Bladder microvascular endothelial cell (primary cell): ENCODE measurements around the gene TBX22. TPM values are rescaled to one million over a fixed set of nuclear protein-coding genes. Genes with fewer than 3 reads are reported as not detected.

Experiments used
- total RNA-seq: library from RNA; depleted of rRNA; stranded (reverse); fragments of >200 nt; gene quantifications from 2 replicates; pipeline ENCODE4 v1.2.3, GENCODE V29; 2014

The TBX22 gene, protein sequence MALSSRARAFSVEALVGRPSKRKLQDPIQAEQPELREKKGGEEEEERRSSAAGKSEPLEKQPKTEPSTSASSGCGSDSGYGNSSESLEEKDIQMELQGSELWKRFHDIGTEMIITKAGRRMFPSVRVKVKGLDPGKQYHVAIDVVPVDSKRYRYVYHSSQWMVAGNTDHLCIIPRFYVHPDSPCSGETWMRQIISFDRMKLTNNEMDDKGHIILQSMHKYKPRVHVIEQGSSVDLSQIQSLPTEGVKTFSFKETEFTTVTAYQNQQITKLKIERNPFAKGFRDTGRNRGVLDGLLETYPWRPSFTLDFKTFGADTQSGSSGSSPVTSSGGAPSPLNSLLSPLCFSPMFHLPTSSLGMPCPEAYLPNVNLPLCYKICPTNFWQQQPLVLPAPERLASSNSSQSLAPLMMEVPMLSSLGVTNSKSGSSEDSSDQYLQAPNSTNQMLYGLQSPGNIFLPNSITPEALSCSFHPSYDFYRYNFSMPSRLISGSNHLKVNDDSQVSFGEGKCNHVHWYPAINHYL
- total RNA-seq, result not detected in 2 replicates

DNA sequence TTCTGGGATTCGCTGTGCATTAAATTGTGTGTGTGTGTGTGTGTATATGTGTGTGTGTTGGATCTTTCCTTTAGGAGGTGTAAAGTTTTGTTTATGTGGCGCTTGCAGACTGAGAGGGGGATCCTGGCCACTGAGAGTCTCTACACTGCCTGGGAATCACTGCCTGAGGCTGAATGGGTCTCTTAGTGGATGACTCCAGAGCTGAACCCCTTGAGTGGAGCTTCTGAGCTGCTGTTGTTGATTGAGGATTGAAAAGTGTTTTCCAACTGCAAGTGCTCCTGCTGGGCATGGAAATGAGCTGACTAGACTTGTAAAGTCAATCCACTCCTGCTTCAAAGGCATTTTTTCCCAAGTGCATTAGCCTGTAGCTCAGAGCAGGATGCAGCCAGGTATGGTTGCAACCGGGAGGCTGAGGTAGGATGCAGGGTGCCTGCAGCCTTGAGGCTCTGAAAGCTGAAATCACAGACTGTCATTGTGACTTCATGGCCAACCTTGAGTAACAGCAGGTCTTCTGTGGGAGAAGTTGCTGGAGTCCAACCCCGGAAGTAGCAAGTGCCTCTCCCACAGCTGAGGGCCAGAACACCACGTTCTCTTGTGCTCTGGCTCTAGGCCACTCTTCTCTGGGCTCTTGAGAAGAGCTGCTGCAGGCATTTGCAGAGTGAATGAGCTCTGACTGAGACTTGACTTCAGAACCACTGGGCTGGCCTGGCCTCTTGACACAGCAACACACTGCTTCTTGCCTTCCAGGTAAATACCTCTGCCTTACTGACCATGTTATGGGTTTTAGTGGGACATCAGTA is at the start of gene TBX22:
Gene TBX22 (plus strand): TSS at position 613 of the 800 bp plus-strand sequence. CDS start 7,517 bp downstream, outside the sequence.

